ENCODE measurements around the gene SPATS2.

SPATS2 gene

DNA sequence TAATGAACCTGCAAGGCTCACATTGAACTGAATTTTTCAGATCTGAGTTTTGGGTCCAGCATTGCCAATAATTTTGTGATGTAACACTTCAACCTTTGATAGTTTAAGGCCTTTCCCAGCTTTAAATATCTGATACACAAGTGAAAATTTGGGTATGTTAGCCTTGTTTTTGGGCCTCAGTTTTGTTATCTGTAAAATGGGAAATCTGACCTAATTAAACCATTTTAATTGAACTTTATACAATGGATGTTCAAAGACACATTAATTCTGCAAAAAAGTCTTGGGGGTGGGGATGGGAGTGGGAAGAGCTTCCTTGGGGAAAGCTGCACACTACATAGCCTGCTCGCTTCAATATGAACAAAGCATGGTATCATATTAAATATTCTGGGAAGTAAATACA, 5.2 kb upstream of the SPATS2 start:
- TF ChIP-seq, protein P1, sequence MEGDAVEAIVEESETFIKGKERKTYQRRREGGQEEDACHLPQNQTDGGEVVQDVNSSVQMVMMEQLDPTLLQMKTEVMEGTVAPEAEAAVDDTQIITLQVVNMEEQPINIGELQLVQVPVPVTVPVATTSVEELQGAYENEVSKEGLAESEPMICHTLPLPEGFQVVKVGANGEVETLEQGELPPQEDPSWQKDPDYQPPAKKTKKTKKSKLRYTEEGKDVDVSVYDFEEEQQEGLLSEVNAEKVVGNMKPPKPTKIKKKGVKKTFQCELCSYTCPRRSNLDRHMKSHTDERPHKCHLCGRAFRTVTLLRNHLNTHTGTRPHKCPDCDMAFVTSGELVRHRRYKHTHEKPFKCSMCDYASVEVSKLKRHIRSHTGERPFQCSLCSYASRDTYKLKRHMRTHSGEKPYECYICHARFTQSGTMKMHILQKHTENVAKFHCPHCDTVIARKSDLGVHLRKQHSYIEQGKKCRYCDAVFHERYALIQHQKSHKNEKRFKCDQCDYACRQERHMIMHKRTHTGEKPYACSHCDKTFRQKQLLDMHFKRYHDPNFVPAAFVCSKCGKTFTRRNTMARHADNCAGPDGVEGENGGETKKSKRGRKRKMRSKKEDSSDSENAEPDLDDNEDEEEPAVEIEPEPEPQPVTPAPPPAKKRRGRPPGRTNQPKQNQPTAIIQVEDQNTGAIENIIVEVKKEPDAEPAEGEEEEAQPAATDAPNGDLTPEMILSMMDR (IDR thresholded peaks at IDR 0.05; ENCODE audit: borderline replicate concordance, control extremely low read depth, extremely low read depth, insufficient read depth, missing control alignments) = no peak
- in situ Hi-C loops (cut with MboI; ENCODE audit: low sequenced_read_pairs, unreplicated experiment) = loop anchor here (5.0 kb wide), 1 partner anchor 145 kb away; no protein-coding TSS in a partner anchor
- no peak for DNase-seq (ENCODE audit: low spot score)

DNA sequence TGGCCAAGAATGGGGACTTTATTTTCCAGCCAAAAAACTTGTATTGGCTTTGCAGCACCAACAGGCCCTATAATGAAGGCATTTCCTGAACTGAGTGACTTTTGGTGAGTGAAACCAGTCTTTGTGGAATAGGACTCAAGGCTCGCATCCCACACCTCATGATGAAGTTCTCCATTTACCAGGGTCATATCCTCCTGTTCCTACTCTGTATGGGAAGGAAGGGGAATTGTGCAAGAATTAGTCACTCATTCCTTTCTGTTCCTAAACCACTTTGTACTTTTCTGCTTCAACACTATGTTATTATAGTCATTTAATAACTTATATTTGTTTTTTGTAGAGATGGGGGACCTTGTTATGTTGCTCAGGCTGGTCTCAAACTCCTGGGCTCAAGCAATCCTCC, 2.3 kb upstream of the SPATS2 start:
- DNase-seq (ENCODE audit: low spot score) = no peak
- TF ChIP-seq, protein P1 (IDR thresholded peaks at IDR 0.05; ENCODE audit: borderline replicate concordance, control extremely low read depth, extremely low read depth, insufficient read depth, missing control alignments) = no peak
- in situ Hi-C loops (cut with MboI; ENCODE audit: low sequenced_read_pairs, unreplicated experiment) = loop anchor here (5.0 kb wide), 1 partner anchor 142 kb away; no protein-coding TSS in a partner anchor

DNA sequence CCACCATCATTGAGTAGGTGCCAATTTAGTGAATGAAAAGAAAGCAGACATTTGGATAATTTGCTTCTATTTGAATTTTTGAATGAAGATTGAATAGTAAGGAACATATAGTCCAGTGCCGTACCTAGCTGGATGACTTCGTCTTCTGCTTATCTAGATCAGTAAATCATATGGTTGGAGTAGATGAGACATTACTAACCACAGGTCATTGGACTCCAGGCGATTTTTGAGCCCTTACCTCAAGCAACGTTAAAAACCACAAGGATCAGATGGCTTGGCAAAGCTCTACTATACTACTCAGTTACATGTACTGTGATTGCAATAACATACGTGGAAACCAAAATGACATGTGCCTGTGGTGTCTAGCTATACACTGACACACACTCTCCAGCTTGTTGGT, 1.7 kb upstream of the SPATS2 start:
- in situ Hi-C loops (cut with MboI; ENCODE audit: low sequenced_read_pairs, unreplicated experiment) = no loop called here
- no peak for DNase-seq (ENCODE audit: low spot score)
- TF ChIP-seq, protein P1 (IDR thresholded peaks at IDR 0.05; ENCODE audit: borderline replicate concordance, control extremely low read depth, extremely low read depth, insufficient read depth, missing control alignments) = no peak

DNA sequence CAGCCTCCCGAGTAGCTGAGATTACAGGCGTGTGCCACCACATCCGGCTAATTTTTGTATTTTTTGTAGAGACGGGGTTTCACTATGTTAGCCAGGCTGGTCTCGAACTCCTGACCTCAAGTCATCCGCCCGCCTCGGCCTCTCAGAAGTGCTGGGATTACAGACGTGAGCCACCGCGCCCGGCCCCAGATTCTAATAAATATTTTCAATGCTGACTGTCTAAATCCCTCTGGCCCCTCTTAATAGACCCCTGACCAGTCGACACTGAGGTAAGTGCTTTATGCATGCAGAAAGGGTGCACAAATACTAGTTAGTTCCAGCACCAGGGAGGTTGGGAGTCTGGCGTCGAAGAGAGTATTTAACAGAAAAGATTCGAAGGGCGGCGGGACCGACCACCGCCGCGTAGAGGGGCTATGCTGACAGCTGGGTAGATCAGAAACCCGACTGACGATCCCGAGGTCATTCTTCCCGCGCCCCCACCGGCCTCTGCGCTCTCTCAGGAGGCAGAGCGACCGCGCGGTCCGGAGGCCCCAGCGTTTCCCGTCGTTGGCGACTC, 1.1 kb upstream of the SPATS2 start:
- in situ Hi-C loops (cut with MboI; ENCODE audit: low sequenced_read_pairs, unreplicated experiment) = no loop called here
- TF ChIP-seq, protein P1 (IDR thresholded peaks at IDR 0.05; ENCODE audit: borderline replicate concordance, control extremely low read depth, extremely low read depth, insufficient read depth, missing control alignments) = no peak
- DNase-seq (ENCODE audit: low spot score) = no peak

DNA sequence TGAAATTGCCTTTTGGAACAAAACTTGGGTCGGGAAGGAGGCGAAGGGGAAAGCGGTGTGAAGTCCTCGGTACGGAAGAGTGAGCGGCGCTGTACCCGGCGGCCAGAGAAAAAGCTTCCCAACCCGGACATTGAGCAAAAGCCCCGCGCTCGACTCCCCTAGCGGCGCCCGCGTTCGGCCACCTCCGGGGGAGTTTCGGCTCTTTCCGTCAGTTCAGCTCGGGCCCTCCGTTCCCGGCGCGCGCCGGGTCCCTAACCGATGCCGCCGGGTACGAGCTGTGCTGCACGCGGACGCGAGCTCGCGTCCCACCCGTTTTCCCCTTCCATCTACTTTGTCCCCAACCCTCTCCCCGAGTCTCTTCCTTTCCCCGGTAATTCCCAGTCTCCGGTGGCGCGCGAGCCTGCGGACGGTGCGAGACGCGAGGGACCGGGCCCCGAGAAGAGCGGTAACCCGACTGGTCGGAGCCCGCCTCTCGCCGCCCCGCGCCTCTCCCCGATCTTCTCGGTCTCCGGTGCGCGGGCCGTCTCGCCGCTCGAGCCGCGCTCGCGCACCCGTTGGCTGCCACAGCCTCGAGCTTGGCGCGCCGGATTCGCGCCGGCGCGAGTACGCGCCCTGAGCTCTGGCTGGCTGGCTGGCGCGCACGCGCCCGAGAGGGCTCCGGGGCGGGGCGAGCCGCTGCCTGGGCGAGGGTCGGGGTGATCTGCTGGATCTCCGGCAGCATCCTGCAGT, 446 bp upstream of the SPATS2 start:
- in situ Hi-C loops (cut with MboI; ENCODE audit: low sequenced_read_pairs, unreplicated experiment) = no loop called here
- TF ChIP-seq, protein P1 (IDR thresholded peaks at IDR 0.05; ENCODE audit: borderline replicate concordance, control extremely low read depth, extremely low read depth, insufficient read depth, missing control alignments) = peak; percentile 22
- DNase-seq (ENCODE audit: low spot score) = peak; percentile 96

DNA sequence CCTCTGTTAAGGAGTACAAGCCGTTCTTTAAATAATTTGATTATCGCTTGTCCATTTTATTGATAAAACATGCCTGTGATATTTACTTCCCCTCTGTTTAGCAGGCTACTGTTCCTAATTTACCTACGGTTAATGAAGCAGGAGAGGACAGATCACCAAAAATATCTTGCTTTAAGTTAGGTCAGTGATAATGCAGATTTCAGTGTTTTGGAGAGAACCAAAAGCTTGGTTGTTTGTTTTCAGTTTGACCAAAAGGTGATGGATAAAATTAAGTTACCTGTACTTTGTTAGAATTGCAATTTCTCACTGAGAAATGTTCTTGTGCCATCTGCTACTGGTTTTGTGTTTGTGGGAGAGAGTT, 958 bp downstream of the SPATS2 start:
- in situ Hi-C loops (cut with MboI; ENCODE audit: low sequenced_read_pairs, unreplicated experiment) = no loop called here
- TF ChIP-seq, protein P1 (IDR thresholded peaks at IDR 0.05; ENCODE audit: borderline replicate concordance, control extremely low read depth, extremely low read depth, insufficient read depth, missing control alignments) = no peak
- DNase-seq (ENCODE audit: low spot score) = no peak
